ENCODE results near the gene PRKN. TPM values are rescaled to one million over a fixed set of nuclear protein-coding genes. Genes with fewer than 3 reads are reported as not detected.

Gene PRKN
- total RNA-seq, 1 donor: 6.1 TPM

DNA sequence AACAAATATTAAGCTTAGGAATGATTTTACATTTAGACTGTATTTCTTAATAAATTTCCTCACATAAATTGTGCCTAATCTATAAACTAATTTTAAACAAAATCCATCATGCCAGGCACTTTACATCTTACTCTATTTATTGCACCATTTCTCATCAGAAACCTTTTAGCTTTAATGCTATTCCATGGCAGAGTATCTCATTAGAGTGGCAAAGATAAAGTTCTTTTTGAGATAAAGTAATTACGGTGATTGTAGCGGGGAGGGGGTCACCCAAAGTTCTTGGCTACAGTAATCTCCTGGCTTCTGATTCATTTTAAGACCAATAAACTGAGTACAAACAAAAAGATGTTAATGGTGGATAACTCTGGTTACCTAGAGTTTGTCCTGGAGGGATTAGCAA is 532.1 kb downstream of the PRKN start:
- no peaks in the 10 kb centered on the region for H3K27me3 ChIP-seq (ENCODE audit: insufficient read depth, low read length)
- no peak overlapping the region for H3K4me3 ChIP-seq (ENCODE audit: low read length)
- H3K9me3 ChIP-seq (ENCODE audit: low read depth, low read length): no peaks in the 10 kb centered on the region
- no peaks in the 10 kb centered on the region for H3K4me1 ChIP-seq (ENCODE audit: insufficient read depth, low read length)

GRCh38 chr6:162190981-162191380 is 536.6 kb downstream of the PRKN start:
- H3K27me3 ChIP-seq (ENCODE audit: insufficient read depth, low read length): no peaks in the 10 kb centered on the region
- H3K9me3 ChIP-seq (ENCODE audit: low read depth, low read length): no peaks in the 10 kb centered on the region
- no peak overlapping the region for H3K4me3 ChIP-seq (ENCODE audit: low read length)
- H3K4me1 ChIP-seq (ENCODE audit: insufficient read depth, low read length): no peaks in the 10 kb centered on the region

DNA sequence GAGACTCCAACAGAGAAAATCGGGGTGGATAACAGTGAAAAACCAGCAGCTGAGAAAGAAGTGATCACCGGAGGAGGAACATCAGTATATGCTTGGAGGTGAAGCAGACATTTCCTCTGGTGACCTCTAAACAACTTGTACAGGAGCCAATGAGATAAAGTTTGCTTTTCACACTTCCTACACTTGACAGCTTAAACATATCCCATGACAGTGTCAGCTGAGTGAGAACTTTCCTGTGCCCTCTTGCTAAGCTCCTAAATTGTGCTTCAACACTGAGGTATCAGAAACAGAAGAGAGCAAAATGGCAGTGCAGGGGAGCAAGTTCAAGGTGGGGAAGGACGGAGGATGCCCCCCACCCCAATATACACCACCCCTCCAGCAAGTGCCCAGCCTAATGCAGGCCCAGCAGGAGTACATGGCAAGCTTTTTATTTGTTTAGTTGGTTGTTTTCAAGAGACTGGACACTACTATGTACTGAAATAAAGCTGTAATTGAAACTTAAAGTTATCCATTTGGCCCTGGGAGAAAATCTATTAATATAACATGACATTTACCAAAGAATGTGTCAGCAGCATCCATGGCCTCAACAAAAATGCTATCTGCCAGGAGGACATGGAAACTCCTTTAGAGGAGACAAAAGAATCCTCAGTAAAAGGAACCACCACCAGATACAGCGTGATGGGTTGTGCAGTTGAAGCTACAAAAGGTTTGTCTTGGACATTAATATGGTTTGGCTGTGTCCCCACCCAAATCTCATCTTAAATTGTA is 540.2 kb downstream of the PRKN start:
- H3K9me3 ChIP-seq (ENCODE audit: low read depth, low read length): no peaks in the 10 kb centered on the region
- H3K27me3 ChIP-seq (ENCODE audit: insufficient read depth, low read length): no peaks in the 10 kb centered on the region
- H3K4me3 ChIP-seq (ENCODE audit: low read length): no peak overlapping the region
- peaks cover 8% of the 10 kb centered on the region for H3K4me1 ChIP-seq (ENCODE audit: insufficient read depth, low read length)

DNA sequence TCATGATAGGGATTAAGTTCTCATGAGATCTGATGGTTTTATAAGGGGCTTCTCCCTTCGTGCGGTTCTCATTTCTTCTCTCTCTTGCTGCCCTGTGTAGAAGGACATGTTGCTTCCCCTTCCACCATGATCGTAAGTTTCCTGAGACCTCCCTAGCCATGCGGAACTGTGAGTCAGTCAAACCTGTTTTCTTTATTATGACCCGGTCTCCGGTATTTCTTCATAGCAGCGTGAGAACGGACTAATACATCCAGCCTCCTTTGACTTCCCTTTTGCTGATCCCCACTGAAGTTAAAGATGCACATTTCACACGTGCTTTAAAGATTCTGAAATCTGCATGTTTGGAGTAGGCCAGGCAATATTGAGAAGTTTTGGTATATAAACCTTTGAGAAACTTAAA is 543.1 kb downstream of the PRKN start:
- Histone ChIP-seq H3K4me3 (ENCODE audit: low read length) (no peak overlapping the region), H3K4me1 (ENCODE audit: insufficient read depth, low read length) (peaks cover 25% of the 10 kb centered on the region), H3K9me3 (ENCODE audit: low read depth, low read length) (no peaks in the 10 kb centered on the region), H3K27me3 (ENCODE audit: insufficient read depth, low read length) (no peaks in the 10 kb centered on the region)

DNA sequence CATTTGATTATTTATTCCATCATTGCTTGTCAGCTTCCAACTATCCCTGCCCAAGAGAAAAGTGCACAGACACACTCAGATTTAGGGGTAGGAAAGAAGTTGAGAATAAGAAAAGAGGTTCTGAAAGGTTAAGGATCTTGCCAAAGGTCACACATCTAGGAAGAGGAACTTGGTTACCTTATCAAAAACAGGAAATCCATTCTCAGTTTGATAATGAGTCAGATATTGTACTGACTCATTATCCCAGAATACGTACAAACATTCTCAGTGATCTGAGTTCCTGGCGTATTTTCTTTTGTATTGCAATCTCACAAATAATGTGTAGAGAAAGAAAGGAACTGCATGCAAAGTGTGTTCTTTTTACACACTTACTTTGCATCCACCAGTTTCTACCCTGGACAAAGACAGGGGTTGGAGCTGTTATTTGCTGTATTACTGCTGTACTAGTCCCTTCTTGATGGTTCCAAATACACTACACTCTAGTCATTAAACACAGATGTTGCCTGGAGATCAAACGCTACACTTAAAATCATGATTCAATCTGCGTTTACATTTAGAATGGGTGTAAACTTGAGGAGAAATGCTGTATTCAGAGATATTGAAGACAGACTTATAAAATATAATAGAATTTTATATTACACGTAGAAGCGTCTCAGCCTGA is 545.7 kb downstream of the PRKN start:
- Histone ChIP-seq H3K4me1 (ENCODE audit: insufficient read depth, low read length) (peaks cover 31% of the 10 kb centered on the region), H3K9me3 (ENCODE audit: low read depth, low read length) (no peaks in the 10 kb centered on the region), H3K27me3 (ENCODE audit: insufficient read depth, low read length) (no peaks in the 10 kb centered on the region), H3K4me3 (ENCODE audit: low read length) (no peak overlapping the region)

DNA sequence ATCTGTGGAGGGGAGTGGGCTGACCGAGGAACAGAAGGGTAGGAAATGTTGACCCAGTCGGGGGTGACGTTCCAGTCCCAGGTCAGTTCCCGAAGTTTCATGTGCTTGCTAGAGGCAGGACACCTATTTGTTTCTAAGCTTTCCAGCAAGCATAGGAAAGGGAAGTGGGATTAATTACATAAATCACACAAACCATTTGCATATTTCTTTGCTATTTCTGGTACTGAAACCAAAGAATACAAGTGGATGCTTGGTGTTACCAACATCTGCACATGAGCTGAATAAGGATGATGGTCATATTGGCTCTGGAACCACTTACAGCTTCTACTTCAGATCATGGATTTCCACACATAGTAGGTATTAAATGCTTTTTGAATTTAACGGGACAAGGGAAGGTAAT is 546.5 kb downstream of the PRKN start:
- no peaks in the 10 kb centered on the region for H3K27me3 ChIP-seq (ENCODE audit: insufficient read depth, low read length)
- H3K4me3 ChIP-seq (ENCODE audit: low read length): no peak overlapping the region
- H3K4me1 ChIP-seq (ENCODE audit: insufficient read depth, low read length): peaks cover 31% of the 10 kb centered on the region
- no peaks in the 10 kb centered on the region for H3K9me3 ChIP-seq (ENCODE audit: low read depth, low read length)

GRCh38 chr6:162179196-162179951 is 548.2 kb downstream of the PRKN start:
- no peak overlapping the region for H3K4me3 ChIP-seq (ENCODE audit: low read length)
- no peaks in the 10 kb centered on the region for H3K9me3 ChIP-seq (ENCODE audit: low read depth, low read length)
- H3K4me1 ChIP-seq (ENCODE audit: insufficient read depth, low read length): peaks cover 31% of the 10 kb centered on the region
- H3K27me3 ChIP-seq (ENCODE audit: insufficient read depth, low read length): no peaks in the 10 kb centered on the region

DNA sequence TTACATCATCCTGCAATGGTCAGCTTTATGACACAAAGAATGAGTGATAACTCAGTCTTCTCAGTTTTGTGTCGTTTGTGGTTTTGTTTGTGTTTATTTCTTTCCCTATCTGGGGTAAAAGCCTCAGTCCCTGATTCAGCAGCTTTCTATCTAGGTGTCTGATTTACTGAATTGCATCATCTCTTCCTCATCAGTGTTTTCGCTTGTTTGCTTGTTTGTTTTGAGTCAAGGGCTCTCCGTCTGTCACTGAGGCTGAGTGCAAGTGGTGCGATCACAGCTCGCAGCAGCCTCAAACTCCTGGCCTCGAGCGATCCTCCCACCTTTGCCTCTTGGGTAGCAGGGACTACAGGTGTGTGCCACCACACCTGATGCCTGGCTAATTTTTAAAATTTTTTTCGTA is 548.9 kb downstream of the PRKN start:
- peaks cover 25% of the 10 kb centered on the region for H3K4me1 ChIP-seq (ENCODE audit: insufficient read depth, low read length)
- no peaks in the 10 kb centered on the region for H3K9me3 ChIP-seq (ENCODE audit: low read depth, low read length)
- H3K27me3 ChIP-seq (ENCODE audit: insufficient read depth, low read length): no peaks in the 10 kb centered on the region
- no peak overlapping the region for H3K4me3 ChIP-seq (ENCODE audit: low read length)

GRCh38 chr6:162178266-162178665 is 549.3 kb downstream of the PRKN start:
- Histone ChIP-seq H3K4me1 (ENCODE audit: insufficient read depth, low read length) (peaks cover 25% of the 10 kb centered on the region), H3K27me3 (ENCODE audit: insufficient read depth, low read length) (no peaks in the 10 kb centered on the region), H3K9me3 (ENCODE audit: low read depth, low read length) (no peaks in the 10 kb centered on the region)

DNA sequence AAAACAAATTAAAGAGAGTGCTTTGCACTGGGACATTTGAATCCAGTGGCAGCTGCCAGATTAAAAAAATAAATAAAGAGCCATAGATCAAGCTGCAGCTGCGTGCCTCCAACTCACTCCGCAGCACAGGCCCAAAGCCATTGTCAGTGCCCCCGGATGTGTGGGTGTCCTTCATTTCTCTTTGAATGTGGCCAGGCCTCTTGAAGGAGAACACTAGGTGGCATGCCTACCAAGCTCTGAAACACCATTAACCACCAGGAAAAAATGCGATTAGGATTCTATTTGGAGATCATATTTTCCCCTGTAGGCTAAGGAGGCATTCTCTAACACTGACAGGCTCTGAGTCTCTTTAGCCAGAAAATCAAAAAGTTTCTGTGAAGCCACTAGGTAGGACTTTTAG is 549.8 kb downstream of the PRKN start:
- peaks cover 25% of the 10 kb centered on the region for H3K4me1 ChIP-seq (ENCODE audit: insufficient read depth, low read length)
- H3K9me3 ChIP-seq (ENCODE audit: low read depth, low read length): no peaks in the 10 kb centered on the region
- H3K27me3 ChIP-seq (ENCODE audit: insufficient read depth, low read length): no peaks in the 10 kb centered on the region
- no peak overlapping the region for H3K4me3 ChIP-seq (ENCODE audit: low read length)

More at GRCh38 chr6:162178266-162178665, 549.3 kb downstream of the PRKN start:
- H3K4me3 ChIP-seq (ENCODE audit: low read length): no peak overlapping the region

GRCh38 chr6:162173466-162173865 is 554.1 kb downstream of the PRKN start:
- Histone ChIP-seq H3K27me3 (ENCODE audit: insufficient read depth, low read length) (no peaks in the 10 kb centered on the region), H3K4me1 (ENCODE audit: insufficient read depth, low read length) (no peaks in the 10 kb centered on the region), H3K9me3 (ENCODE audit: low read depth, low read length) (no peaks in the 10 kb centered on the region), H3K4me3 (ENCODE audit: low read length) (no peak overlapping the region)

DNA sequence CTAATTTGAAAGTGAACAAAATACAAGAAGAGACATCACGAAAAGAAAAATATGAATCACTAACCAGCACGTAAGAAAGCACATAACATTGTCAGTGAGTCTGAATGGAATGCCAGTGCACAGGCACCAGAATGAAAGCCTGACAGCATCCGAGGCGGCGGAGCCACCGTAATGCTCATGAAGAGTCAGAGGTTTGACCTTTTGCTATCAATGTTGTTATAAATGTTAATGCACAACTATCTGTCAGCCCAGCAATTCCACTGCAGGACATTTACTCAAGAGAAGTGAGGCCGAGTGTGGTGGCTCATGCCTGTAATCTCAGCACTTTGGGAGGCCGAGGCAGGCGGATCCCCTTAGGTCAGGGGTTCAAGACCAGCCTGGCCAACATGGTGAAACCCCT is 562.1 kb downstream of the PRKN start:
- Histone ChIP-seq H3K9me3 (ENCODE audit: low read depth, low read length) (no peaks in the 10 kb centered on the region), H3K27me3 (ENCODE audit: insufficient read depth, low read length) (no peaks in the 10 kb centered on the region), H3K4me1 (ENCODE audit: insufficient read depth, low read length) (no peaks in the 10 kb centered on the region), H3K4me3 (ENCODE audit: low read length) (no peak overlapping the region)

DNA sequence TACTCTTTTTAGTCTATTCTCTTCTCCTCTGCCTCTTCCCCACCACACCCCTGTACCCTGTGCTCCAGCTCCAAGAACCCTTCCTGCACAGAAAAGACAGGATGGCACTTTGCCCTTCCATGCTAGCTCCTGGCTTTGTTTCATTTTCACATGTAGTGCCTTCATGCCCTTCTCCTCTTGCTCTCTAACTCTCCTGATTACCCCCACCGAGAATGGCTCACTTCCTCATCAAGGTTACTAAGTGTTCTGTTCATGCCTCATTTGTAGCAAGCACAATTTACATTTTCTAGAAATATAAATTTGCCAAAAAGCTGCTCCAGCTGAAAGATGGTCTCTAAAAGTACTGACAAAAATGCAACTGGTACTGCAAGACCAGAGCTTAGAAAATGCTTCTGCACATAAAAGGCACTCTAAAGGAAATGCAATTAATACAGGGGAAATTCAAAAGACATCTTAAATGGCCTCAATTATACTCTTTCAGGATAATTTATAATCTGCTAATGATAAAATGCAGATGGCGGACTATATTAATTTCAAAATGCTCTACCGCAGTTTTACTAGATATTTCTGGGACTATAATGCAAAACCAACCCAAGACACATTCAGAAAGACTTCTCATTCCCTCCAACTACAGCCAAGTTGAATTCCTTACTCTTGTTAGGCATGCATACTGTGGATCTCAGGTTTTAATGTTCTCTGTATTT is 570.2 kb downstream of the PRKN start:
- no peak overlapping the region for H3K4me3 ChIP-seq (ENCODE audit: low read length)
- no peaks in the 10 kb centered on the region for H3K27me3 ChIP-seq (ENCODE audit: insufficient read depth, low read length)
- H3K9me3 ChIP-seq (ENCODE audit: low read depth, low read length): no peaks in the 10 kb centered on the region
- no peaks in the 10 kb centered on the region for H3K4me1 ChIP-seq (ENCODE audit: insufficient read depth, low read length)

- Histone ChIP-seq H3K4me1 (ENCODE audit: insufficient read depth, low read length) (peaks cover 5% of the 10 kb centered on the region), H3K27me3 (ENCODE audit: insufficient read depth, low read length) (no peaks in the 10 kb centered on the region)
Observed at GRCh38 chr6:162156146-162156545, 571.4 kb downstream of the PRKN start.

GRCh38 chr6:162154930-162155329 is 572.6 kb downstream of the PRKN start:
- H3K9me3 ChIP-seq (ENCODE audit: low read depth, low read length): no peaks in the 10 kb centered on the region
- no peak overlapping the region for H3K4me3 ChIP-seq (ENCODE audit: low read length)
- peaks cover 15% of the 10 kb centered on the region for H3K4me1 ChIP-seq (ENCODE audit: insufficient read depth, low read length)
- H3K27me3 ChIP-seq (ENCODE audit: insufficient read depth, low read length): no peaks in the 10 kb centered on the region

More at GRCh38 chr6:162156146-162156545, 571.4 kb downstream of the PRKN start:
- no peak overlapping the region for H3K4me3 ChIP-seq (ENCODE audit: low read length)
- H3K9me3 ChIP-seq (ENCODE audit: low read depth, low read length): no peaks in the 10 kb centered on the region
